Fibroblast of skin of abdomen (primary cell): ENCODE data around the gene NR2C2.

Experiments
- DNase-seq: peaks from one replicate; pipeline ENCODE4 v3.0.0-alpha.2; 2013

NR2C2 gene

GRCh38 chr3:14921811-14922705 is 25.3 kb upstream of the NR2C2 start:
- DNase-seq = peak; percentile 16

- DNase-seq = no peak
Measured at GRCh38 chr3:14922863-14923262, 24.5 kb upstream of the NR2C2 start.

DNA sequence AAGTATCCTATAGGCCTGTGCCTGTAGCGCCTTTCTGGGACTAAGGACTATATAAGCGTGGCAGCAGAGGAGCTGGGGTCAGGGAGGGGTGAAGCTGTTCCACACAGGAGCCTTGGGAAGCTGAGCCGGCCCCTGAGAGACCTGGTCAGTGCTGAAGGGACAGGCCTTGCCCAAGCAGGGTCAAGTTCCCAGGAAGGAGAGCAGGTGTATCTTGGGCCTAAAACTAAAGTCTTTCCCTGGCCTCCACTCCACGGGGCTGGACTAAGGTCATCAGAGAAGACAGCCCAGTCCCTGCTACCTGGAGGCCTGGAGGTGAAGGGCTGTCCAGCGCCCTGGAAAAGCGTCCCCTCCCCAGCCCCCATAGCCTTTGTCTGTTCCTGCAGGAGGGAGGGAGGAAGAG is 23.9 kb upstream of the NR2C2 start:
- no peak for DNase-seq

DNA sequence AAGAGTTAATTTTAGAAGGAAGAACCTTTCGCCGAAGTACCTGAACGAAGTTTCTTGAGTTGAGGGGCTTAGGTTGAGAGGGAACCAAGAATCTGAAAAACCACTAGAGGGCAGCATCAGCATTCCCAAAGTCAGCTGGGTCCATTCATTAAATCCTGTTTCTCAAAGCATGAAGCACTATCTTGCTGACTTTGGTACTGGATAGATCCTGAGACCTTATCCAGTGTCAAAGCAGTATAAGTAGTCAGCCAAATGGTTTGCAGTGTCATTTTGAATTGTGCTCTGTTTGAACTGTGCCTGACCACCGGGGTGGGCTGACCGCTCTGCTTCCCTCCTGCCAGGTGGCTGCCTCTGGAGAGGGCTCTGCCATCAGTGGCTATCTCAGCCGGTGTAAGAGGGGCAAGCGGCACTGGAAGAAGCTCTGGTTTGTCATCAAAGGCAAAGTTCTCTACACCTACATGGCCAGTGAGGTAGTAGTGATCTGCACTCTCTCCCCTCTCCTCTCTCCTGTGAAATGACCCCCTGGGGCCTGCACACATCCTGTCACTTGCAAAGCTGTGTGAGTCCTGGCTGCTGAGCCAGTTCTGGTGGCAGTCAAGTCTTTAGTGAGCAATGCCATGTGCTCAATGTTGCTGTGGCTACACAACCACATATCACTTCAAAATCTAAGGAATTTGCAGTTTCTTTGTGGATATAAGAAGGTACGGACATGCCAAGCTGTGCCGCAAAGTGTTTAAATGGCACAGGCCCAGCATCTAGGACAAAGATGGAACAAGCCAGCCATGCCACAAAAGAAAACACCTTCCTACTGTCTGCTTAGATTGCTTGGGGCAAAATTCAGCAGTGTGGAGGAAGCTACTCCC is 21.4 kb upstream of the NR2C2 start:
- peak; percentile 60 for DNase-seq

GRCh38 chr3:14926592-14926991 is 20.8 kb upstream of the NR2C2 start:
- DNase-seq = no peak

GRCh38 chr3:14927308-14927707 is 20.1 kb upstream of the NR2C2 start:
- DNase-seq = no peak

- DNase-seq = no peak
Measured at GRCh38 chr3:14929310-14930074, 17.9 kb upstream of the NR2C2 start.

DNA sequence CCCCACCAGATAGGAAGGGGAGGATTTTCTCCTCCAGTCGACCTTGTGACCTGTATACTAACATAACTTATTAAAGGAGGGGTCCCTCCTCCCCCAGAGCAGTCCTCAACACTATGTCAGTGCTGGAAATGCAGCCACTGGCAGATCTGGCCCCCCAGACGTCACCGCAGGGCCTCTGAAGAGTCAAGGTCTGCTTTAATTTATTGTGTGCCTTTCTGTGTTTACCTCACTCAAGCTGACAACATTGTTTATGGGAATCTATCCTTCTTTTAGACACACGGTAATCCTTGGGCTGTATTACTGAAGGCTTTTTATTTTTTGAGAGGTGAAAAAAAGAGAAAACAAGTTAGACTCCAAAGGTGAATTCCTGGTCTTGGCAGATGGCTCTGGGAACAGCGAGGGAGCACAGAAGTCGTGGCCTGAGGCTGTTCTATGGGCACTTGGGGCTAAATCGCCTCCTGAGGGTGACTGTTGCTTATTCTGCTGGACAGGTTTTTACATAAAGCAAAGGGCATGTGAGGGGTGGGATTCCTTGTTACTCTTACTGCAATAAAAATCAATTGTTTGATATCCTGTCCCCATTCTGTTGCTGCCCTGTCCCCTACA is 13.5 kb upstream of the NR2C2 start:
- no peak for DNase-seq

DNA sequence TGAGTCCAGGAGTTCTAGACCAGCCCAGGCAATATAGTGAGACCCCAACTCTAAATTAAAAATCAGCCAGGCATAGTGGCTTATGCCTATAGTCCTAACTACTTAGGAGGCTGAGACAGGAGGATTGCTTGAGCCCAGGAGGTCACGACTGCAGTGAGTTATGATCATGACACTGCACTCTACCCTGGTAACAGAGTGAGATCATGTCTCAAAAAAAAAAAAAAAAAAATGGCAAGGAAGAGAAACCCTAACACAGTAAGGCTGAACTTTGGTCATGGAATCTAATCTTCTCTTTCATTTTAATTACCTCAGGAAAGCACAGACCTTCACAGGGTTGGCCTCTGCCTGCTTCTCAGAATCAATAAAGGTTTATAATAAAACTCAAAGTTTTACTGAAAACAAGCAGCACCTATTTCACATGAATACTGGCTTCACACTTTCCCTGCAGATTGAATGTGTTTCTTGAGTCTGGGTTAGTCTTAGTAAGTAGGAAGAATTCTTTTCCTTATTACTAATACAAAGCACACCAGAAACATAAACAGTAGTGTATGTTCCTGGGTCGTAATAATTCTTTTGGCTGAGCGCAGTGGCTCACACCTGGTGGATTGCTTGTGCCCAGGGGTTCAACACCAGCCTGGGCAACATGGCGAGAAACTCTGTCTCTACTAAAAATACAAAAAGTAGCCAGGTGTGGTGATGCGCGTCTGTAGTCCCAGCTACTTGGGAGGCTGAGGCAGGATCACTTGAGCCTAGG is 11.6 kb upstream of the NR2C2 start:
- DNase-seq = no peak

DNA sequence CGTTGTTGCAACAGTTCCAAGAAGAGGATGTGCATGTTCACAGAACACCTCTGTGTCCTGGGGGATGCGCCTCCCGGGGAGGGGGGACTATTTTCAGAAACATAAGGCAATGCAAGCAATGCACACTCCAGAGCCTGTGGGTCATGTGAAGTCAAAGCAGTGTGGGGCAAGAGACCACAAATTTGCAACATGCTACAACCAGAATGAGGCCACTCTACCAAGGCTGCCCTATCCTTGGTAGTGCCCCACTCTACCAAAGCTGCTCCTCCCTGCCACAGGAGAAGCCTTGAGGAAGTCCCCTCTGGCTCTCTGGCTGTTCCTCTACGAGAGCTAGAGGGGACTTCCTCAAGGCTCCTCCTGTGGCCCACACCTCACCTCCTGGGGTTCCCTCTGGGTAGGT is 8.4 kb upstream of the NR2C2 start:
- no peak for DNase-seq

DNA sequence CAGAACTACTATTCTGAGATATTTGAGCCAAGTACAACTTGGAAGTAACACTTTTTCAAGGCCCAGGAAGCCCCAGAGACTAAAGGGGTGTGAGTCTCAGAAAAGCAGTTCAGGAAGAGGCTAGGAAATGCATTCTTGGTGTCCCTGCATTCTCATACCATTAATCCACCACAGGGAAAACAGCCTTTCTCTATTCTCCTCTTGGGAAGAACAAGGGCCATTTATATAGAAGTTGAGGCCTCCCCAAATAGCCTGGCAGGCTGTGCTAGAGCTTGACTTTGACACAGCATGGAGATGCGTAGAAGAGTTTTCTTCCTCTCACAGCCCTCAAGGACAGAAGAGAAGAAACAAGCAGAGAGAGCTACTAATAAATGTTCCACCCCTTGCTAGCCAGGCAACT is 5.5 kb upstream of the NR2C2 start:
- DNase-seq = no peak

GRCh38 chr3:14943042-14943441 is 4.3 kb upstream of the NR2C2 start:
- no peak for DNase-seq

GRCh38 chr3:14946236-14946635 is 1.1 kb upstream of the NR2C2 start:
- no peak for DNase-seq

GRCh38 chr3:14946739-14947099 is 664 bp upstream of the NR2C2 start:
- no peak for DNase-seq

DNA sequence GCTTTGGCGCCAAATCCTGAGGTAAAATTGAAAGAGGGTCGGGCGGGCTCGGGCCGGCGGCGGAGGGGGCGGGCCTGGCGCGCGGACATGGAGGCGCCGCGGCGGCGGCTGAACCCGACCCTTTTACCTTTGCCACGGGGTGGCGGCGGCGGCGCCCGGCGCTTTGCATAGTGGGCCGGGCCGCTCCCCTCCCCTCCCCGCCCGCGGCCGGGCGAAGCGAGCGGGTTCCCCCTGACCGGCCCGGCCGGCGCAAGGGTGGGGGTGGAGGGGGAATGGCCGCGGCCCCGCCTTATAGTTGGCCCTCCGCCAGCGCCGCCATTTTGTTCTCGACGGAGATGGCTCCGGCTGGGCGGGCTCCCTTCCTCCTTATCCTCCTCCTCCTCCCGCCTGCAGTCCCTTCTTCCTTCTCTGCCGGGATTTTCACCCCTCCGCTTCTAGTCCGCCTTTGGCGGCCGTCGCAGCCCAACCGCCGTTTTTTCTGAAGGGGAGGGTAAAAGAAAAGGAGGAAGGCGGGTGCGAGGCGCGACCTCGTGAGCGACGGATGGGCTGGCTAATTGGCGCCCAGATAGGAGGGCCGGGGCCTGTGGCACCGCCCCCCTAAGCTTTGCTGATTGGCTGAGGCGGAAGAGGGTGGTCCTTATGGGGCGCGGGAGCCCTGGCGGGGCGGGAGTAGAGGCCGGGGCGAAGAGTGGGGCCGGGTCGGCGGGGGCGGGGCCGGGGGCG is 664 bp downstream of the NR2C2 start:
- peak; percentile 96 for DNase-seq

DNA sequence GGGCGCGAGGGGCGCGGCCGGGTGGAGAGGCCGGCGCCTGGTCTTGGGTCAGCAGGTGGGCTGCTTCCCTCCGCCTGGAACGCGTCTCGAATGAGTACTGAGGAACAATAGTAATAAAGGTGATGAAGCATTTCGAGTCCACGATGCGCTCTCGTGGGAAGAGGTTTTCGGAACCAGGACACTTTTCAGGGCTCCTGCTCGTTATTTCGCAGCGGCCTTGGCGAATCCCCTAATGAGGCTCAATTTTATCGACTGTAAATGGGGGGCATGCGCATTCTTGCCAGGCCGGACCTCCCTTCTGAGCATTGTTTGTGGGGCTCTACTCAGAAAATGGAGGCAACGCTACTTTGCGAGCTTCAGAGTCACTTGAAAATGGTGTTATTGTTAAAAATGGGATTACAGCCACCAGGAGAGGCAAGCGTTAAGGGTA is 1.2 kb downstream of the NR2C2 start:
- DNase-seq = no peak

DNA sequence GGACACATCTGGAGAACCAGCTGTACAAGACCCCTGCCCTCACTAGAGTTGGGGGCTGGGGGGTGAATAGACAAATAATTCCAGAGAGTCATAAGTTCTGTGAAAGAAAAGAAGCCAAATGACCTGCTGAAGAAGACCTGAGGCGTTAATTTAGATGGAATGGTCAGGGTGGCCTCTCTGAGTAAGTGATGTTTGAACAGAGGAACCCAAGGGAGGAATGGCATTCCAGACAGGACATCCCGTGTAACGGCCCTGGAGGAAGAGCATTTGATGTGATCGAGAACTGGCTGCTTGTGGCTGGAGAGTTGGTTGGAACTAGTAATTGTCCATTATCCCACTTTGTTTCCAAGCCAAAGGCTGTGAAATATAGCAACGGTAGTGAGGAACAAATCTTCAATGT is 1.7 kb downstream of the NR2C2 start:
- DNase-seq = no peak

DNA sequence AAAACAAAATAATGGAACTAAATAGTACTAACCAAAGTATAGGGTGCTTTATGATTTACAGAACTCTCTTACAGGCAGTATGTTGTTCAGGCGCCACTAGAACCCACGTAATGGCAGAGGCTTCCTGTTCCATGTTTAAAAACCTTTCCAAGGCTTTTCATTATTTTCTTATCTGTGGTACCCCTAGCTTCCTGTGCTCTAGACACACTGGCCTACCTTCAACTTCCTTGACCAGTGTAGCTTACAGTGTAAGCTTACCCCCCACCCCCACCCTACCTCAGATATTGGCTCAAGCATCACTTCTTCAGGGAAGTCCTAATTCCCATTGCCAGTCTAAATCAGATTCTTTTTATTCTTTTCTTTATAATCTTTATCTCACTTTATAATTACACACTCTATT is 2.9 kb downstream of the NR2C2 start:
- no peak for DNase-seq

DNA sequence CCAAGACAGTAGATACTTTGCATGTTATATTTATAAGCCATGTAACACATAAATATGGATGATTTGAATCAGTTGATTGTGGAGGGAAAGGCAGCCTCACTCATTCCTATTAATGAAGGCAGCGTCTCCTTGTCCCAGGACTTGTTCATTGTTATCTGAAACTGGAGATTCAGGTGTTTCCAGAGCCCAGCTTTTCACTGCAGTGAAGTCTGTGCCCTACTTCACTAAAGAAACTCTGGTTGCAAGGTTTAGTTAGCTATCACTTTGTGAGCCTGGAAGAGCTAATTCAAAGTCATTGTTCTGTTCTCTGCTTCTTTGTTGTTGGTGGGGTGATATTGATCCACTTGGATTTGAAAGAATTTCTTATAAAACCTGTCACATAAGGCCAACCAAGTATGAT is 9.8 kb downstream of the NR2C2 start:
- no peak for DNase-seq

DNA sequence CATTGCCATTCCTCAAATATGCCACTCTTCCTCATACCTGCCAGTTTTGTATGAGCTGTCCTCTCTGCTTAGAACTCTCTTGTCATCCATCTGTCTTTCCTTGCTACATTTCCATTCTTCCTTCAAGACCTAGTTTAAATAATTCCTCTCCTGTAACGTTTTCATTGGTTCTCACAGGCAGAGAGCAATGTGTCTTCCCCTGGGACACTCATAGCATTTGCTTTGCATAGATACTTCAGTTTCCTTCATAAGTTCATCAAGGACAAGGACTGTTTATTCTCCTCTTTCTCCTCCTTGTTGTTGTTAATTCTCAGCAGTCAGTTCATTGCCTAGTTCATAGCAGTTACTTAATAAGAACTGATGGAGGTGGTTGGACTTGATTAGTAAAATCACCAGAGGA is 10.5 kb downstream of the NR2C2 start:
- DNase-seq = no peak

- no peak for DNase-seq
Measured at GRCh38 chr3:14959359-14959943, 12.1 kb downstream of the NR2C2 start.
